ENCODE results near the gene SH3GL3. TPM values are rescaled to one million over a fixed set of nuclear protein-coding genes. Genes with fewer than 3 reads are reported as not detected.

Gene SH3GL3
- total and polyA plus RNA-seq, 2 of the 8 experiments (the other 6 are each of a cell fraction or from before 2014, with no cell fraction given) = 14.1 to 19.1 TPM

DNA sequence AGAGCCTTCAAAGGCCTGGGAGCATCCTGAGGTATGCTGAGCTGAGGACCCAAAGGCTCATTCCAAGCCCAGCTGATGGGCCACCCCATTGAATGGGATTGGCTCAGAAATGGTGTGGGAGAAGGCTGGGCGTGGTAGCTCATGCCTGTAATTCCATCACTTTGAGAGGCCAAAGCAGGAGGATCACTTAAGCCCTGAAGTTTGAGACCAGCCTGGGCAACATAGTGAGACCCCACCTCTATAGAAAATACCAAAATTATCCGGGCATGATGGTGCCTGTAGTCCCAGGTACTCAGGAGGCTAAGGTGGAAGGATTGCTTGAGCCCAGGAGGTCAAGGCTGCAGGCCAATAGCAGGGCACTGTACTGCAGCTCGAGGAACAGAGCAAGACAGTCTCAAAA lies 163.0 kb downstream of the SH3GL3 start (continued):
- TF ChIP-seq CHD7 (IDR thresholded peaks at IDR 0.05; ENCODE audit: insufficient replicate concordance, low read length) = no peak

Data from H1 (cell line).